DOHH2 (cell line): ENCODE measurements around the gene MAGI3.

Experiments
- CTCF ChIP-seq: fragments of 200-600 bp; sonication (generic); IDR thresholded peaks from one replicate; pipeline ENCODE4 v1.5.1; 2014; ENCODE audit warnings: antibody characterized with exemption, mild to moderate bottlenecking, low read depth, low read length; ENCODE audit not compliant: poor library complexity, severe bottlenecking
- EZH2phosphoT487 ChIP-seq: fragments of 200-600 bp; sonication (generic); IDR thresholded peaks from 2 replicates; pipeline ENCODE4 v1.6.1; 2017; ENCODE audit warnings: borderline replicate concordance, mild to moderate bottlenecking, antibody characterized with exemption, low read length, moderate library complexity, mixed read lengths

DNA sequence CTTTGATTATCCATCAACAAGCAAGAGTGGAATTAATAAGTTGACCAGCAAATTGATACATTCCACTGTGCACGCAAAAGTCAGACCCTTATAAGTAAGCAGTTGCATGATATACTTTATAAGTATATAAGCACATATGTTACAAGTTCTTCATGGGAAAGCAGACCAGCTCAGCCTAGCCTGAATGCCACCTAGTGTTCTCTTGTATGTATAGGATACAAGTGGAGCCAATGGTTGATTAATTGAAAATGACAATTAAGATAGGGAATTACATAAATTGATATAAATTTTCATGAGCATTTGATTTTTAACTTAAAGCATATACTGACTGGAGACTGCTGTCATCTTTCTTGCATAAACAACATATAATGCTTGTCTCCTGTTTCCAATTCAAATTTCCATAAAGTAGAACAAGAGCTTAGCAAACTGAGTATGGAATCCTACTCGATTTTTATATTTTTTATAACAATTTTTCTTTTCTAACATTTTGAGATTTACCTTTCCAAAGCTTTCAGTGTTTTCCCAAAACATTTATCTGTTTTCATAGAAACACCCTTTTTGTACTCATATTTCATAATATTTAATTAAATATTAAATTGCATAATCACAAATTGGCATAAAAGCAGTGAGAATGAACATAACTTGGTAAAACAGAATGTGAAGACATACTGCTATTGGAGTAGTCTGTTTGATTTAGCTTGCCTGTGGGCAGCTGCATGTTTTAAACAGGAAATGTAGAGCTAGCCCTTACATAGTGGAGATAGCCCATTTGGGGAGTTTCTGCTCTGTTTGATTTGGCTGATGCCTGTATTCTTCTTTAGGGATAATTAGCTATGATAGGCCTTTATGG is 62.8 kb downstream of the MAGI3 start:
- peak; percentile 47 for TF ChIP-seq CTCF
- TF ChIP-seq EZH2phosphoT487, result no peak
